IPS-18a (cell line): ENCODE measurements around the gene POM121C.
"Not testable (repeated sequence)": the region's sequence is repeated elsewhere in the genome, so short reads cannot be mapped to it uniquely, and the experiment has no call there.

Experiments
- H3K27ac ChIP-seq: one replicate; pipeline ENCODE4 v1.5.1; 2013; ENCODE audit warnings: low read length
- H3K27me3 ChIP-seq: one replicate; pipeline ENCODE4 v1.6.1; 2013; ENCODE audit warnings: mild to moderate bottlenecking, low read length; ENCODE audit not compliant: control insufficient read depth, insufficient read depth
- H3K36me3 ChIP-seq: one replicate; pipeline ENCODE4 v1.6.1; 2013; ENCODE audit warnings: low read depth, low read length; ENCODE audit not compliant: control insufficient read depth
- H3K4me1 ChIP-seq: one replicate; pipeline ENCODE4 v1.6.1; 2013; ENCODE audit warnings: low read depth, low read length; ENCODE audit not compliant: control insufficient read depth
- H3K4me3 ChIP-seq: one replicate; pipeline ENCODE4 v1.5.1; 2013; ENCODE audit warnings: low read length
- H3K9ac ChIP-seq: one replicate; pipeline ENCODE4 v1.6.1; 2013; ENCODE audit warnings: mild to moderate bottlenecking, low read length, moderate library complexity
- H3K9me3 ChIP-seq: one replicate; pipeline ENCODE4 v1.6.1; 2013; ENCODE audit warnings: low read depth, low read length; ENCODE audit not compliant: control insufficient read depth

Gene POM121C

DNA sequence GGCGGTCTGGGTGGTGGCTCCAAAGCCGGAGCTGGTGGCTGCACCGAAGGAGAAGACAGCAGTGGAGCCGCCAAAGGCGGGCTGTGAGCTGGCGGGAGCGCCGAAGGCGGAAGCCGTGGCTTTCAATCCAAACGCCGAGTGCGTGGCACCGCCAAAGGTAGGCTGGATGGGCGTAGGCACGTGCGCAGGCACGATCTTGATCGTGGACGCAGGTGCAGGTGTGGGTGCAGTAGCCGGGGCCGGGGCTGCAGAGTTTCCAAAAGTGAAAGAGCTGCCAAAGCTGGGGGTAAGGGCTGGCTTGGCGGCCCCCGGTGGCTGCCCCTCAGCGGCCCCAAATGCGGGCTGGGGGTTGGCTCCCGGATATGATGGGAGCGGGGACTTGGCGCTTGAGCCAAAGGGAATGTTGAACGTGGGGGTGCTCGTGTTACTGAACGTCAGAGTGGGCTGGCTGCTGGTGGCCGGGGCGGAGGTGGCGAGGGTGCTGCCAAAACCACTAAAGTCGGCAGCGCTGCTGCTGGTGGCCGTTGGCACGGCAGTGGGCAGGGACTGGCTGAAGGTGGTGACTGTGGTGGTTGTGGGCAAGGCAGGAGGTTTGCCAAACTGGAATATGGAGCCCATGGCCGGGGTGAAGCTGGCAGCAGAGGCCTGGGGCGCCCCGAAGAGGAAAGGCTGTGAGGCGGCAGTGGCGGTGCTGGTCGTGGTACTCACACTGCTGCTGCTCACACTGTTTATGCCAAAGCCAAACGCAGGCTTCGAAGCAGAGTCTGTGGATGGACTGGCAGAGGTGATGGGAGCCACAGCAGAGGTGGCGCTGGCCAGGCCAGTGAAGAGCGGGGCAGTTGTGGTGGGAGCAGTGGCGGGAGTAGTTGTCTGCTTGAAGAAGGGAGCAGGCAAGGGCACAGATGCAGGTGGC lies 64.0 kb downstream of the POM121C start:
- H3K27me3 ChIP-seq, H3K9me3 ChIP-seq, H3K4me1 ChIP-seq, H3K4me3 ChIP-seq, H3K27ac ChIP-seq, H3K9ac ChIP-seq: not testable (repeated sequence)
- peaks cover 15% of the 10 kb centered on the region for H3K36me3 ChIP-seq

- not testable (repeated sequence) for H3K27me3 ChIP-seq, H3K9me3 ChIP-seq, H3K9ac ChIP-seq, H3K4me1 ChIP-seq, H3K4me3 ChIP-seq, H3K27ac ChIP-seq
- peaks cover 19% of the 10 kb centered on the region for H3K36me3 ChIP-seq
Observed at GRCh38 chr7:75420152-75420551, 65.9 kb downstream of the POM121C start.

DNA sequence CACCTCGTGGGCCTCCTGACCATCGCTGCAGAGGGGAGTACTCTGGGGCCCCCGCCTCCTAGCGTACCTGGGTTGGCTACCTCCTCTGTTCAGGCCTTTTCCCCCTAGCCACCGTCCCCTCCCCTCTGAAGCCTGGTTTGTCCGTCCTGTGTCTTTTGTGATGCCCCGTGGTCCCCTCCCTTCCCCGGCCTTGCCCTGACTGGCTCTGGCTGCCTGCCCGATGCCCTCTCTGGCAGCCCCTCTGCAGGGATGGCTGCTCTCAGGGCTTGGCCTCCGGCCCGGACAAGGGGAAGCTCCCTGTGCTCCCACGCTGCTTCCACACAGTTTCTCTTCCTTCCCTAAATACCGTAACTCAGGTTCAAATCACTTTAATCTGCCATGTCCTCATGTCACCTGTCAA lies 66.4 kb downstream of the POM121C start:
- H3K9ac ChIP-seq, H3K9me3 ChIP-seq, H3K27ac ChIP-seq, H3K4me3 ChIP-seq, H3K27me3 ChIP-seq, H3K4me1 ChIP-seq: not testable (repeated sequence)
- peaks cover 19% of the 10 kb centered on the region for H3K36me3 ChIP-seq

GRCh38 chr7:75419210-75419609 lies 66.9 kb downstream of the POM121C start:
- H3K36me3 ChIP-seq, result peaks cover 14% of the 10 kb centered on the region
- H3K27me3 ChIP-seq, H3K9me3 ChIP-seq, H3K4me1 ChIP-seq, H3K9ac ChIP-seq, H3K27ac ChIP-seq, H3K4me3 ChIP-seq: not testable (repeated sequence)

GRCh38 chr7:75418292-75418858 lies 67.7 kb downstream of the POM121C start:
- peaks cover 12% of the 10 kb centered on the region for H3K36me3 ChIP-seq
- not testable (repeated sequence) for H3K9ac ChIP-seq, H3K27ac ChIP-seq, H3K27me3 ChIP-seq, H3K4me1 ChIP-seq, H3K4me3 ChIP-seq, H3K9me3 ChIP-seq

DNA sequence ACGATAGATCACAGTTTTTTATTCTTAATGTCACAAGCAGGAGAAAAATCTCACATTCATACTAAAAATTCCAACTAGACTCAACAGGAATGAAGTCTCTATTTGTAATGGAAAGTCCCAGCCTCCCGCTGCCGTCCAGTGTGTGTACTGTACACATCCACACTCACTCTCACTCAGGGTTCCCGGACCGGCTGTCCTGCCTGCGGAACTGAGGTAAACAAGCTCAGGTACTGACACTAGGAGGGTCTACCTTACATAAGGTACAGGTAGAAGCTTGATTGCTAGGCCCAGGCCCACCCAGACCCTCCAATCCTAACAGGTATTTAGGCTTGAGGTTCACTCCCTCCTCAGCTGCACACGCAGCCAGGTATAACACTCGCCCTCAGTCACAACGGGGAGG lies 69.3 kb downstream of the POM121C start:
- not testable (repeated sequence) for H3K4me1 ChIP-seq, H3K9me3 ChIP-seq, H3K4me3 ChIP-seq, H3K36me3 ChIP-seq, H3K9ac ChIP-seq, H3K27ac ChIP-seq, H3K27me3 ChIP-seq

DNA sequence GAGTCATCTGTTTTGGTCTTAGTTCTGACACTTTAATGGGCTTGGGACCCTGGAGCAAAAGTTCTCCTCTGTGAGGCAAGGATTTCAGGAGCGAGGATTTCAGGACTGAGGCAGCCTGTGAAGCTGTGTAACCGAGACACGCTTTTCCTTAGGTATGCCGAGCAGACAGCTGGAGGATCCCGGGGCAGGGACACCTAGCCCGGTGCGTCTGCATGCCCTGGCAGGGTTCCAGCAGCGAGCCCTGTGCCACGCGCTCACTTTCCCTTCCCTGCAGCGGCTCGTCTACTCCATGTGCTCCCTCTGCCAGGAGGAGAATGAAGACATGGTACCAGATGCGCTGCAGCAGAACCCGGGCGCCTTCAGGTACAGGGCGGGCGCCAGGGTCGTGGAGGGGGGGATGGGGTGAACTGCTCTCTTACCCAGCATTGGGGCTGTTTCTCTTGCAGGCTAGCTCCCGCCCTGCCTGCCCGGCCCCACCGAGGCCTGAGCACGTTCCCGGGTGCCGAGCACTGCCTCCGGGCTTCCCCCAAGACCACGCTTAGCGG lies 70.2 kb downstream of the POM121C start:
- H3K9me3 ChIP-seq, H3K4me3 ChIP-seq, H3K9ac ChIP-seq, H3K27me3 ChIP-seq, H3K36me3 ChIP-seq, H3K4me1 ChIP-seq, H3K27ac ChIP-seq: not testable (repeated sequence)

GRCh38 chr7:75415428-75415817 lies 70.7 kb downstream of the POM121C start:
- H3K36me3 ChIP-seq, result not testable (repeated sequence)

GRCh38 chr7:75414708-75415427 lies 71.2 kb downstream of the POM121C start:
- not testable (repeated sequence) for H3K4me3 ChIP-seq, H3K27ac ChIP-seq, H3K36me3 ChIP-seq, H3K27me3 ChIP-seq, H3K9ac ChIP-seq, H3K4me1 ChIP-seq, H3K9me3 ChIP-seq

More at GRCh38 chr7:75415428-75415817, 70.7 kb downstream of the POM121C start:
- not testable (repeated sequence) for H3K27ac ChIP-seq, H3K9me3 ChIP-seq, H3K27me3 ChIP-seq, H3K9ac ChIP-seq, H3K4me1 ChIP-seq, H3K4me3 ChIP-seq

- H3K9me3 ChIP-seq, H3K27ac ChIP-seq, H3K36me3 ChIP-seq, H3K4me1 ChIP-seq, H3K27me3 ChIP-seq, H3K9ac ChIP-seq, H3K4me3 ChIP-seq: not testable (repeated sequence)
Observed at GRCh38 chr7:75414204-75414603, 71.9 kb downstream of the POM121C start.

- not testable (repeated sequence) for H3K9me3 ChIP-seq, H3K27me3 ChIP-seq, H3K4me3 ChIP-seq, H3K36me3 ChIP-seq, H3K9ac ChIP-seq, H3K27ac ChIP-seq, H3K4me1 ChIP-seq
Observed at GRCh38 chr7:75410823-75411173, 75.3 kb downstream of the POM121C start.
